Breast epithelium (tissue), 3 donors: ENCODE results near the gene RAP2A.

Experiments
- POLR2A ChIP-seq: fragments of 450-650 bp; IDR thresholded peaks from one replicate; pipeline ENCODE4 v1.6.1; 2016; ENCODE audit warnings: antibody characterized with exemption, mild to moderate bottlenecking, moderate library complexity
- POLR2AphosphoS5 ChIP-seq, 3 donors: sonication (generic); formaldehyde crosslinking; IDR thresholded peaks; one replicate each; pipeline ENCODE4 v1.6.1; 2017; ENCODE audit warnings: antibody characterized with exemption in 3 of 3
- TF ChIP-seq, protein P1 (sequence below), 3 donors: fragments of 450-650 bp; IDR thresholded peaks; one replicate each; pipeline ENCODE4 v1.5.1; 2016 to 2017; ENCODE audit warnings: antibody characterized with exemption in 3 of 3, mild to moderate bottlenecking in 3 of 3, moderate library complexity in 3 of 3

DNA sequence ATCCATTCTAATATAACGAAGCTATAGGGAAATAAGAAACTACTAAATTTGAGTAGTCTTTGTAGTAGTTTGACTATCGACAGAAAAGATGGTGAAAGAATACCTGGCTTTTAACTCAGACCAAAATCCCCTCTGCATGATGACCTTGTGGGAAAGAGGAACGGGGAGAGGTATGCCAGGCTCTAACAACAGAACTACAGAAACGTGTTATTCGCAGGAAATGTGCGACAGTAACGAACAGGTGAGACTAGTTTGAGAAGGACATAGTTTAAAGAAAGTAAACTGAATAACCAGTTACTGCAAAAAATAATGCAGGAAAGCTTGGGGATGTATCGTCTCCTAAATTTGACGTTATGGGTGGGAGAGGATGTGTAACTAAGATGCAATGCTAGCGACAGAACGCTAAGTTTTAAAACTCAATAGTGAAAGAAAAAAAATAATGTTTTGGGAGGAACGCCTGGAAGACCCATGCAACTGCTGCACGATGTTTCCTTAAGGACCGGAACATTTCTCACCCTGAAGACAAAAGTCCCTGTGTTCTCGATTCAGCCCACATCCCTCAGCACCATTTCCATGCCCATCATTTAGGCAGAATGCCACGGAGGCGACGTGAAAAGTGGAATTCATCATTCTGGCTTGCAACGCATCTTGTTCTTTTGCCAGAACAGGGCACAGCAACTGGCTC lies 1.6 kb upstream of the RAP2A start:
- TF ChIP-seq, protein P1, sequence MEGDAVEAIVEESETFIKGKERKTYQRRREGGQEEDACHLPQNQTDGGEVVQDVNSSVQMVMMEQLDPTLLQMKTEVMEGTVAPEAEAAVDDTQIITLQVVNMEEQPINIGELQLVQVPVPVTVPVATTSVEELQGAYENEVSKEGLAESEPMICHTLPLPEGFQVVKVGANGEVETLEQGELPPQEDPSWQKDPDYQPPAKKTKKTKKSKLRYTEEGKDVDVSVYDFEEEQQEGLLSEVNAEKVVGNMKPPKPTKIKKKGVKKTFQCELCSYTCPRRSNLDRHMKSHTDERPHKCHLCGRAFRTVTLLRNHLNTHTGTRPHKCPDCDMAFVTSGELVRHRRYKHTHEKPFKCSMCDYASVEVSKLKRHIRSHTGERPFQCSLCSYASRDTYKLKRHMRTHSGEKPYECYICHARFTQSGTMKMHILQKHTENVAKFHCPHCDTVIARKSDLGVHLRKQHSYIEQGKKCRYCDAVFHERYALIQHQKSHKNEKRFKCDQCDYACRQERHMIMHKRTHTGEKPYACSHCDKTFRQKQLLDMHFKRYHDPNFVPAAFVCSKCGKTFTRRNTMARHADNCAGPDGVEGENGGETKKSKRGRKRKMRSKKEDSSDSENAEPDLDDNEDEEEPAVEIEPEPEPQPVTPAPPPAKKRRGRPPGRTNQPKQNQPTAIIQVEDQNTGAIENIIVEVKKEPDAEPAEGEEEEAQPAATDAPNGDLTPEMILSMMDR (IDR thresholded peaks at IDR 0.05), result no peak
- no peak for TF ChIP-seq POLR2A
- TF ChIP-seq POLR2AphosphoS5 (IDR thresholded peaks at IDR 0.05), result no peak
